GM21529 (cell line): ENCODE measurements around the gene NACC2.

Source experiments
- ATAC-seq: cut with Tn5 transposase; IDR thresholded peaks from one replicate; pipeline ENCODE4 v1.9.1; 2021; ENCODE audit not compliant: unreplicated experiment

NACC2 gene

DNA sequence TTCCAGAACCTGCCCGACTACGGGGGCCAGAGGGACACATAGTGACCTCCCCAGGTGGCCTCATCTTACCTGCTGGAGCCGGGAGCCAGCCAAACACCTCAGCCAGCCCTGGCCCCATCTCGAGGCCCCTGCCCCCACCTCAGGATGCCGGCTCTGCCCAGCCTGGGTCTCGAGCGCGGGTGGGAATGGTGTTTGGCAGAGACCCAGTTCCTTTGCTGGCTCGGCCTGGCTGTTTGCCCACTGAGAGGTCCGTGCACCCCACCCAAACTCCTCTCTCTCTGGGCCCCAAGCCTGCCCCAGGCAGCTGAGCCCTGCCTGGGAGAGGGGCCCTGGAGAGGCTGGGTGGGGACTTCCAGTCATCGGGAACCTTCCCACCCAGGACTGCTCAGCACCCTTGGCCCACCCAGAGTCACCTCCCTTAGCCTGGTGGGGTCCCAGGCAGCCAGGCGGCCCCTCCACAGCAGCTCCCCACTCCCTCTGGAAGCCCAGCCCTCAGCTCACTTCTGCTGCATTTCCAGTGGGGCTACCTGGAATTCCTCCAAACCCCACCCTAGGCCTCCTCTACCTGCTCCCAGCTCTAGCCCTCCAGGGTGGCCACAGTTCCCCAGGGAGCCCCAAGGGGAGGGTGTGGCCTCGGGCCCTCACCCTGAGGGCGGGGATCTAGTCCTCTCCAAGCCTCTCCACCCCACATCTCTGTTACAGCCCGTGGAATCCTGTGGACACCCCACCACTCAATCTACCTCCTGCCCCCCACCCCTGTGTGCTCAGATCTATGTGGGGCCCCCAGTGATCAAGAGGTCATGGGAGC, 91.5 kb downstream of the NACC2 start:
- no peak for ATAC-seq

DNA sequence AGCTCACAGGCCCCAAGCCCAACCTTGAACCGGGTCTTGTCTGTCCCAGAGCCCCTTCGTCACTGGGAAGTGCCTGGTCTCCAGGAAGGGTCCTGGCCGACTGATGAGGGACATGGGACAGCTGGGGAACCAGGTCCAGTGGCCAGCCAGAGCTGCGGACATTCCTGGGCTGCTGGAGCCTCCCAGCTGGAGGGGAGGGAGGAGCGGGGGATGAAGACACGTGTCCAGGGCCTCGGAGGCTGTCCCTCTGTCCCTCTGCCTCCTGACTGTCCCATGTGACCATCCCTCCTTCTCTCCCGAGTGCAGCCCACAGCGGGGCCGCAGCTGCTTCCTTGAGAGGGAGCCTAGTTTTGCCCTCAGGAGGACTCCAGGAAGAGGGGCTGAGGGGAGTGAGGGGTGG, 92.2 kb downstream of the NACC2 start:
- ATAC-seq, result no peak

DNA sequence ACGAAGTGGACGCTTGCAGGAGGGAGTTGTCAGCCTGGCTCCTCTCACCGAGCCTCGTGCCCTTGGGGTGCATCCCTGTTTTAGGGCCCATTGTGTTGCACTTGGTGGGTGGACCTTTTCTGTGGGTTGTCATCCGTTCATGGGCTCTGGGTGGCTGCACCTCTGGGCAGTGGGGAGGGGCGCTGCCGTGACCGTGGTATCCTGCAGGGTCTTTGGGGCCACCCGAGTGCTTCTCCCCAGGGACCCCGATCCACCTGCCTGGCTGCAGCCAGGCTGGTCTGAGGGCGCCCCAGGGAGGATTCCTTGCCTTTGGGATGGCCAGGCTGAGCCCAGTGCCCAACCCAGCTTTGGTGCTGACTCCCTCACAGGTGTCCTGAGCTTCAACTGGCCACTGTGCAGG, 92.9 kb downstream of the NACC2 start:
- ATAC-seq, result no peak

DNA sequence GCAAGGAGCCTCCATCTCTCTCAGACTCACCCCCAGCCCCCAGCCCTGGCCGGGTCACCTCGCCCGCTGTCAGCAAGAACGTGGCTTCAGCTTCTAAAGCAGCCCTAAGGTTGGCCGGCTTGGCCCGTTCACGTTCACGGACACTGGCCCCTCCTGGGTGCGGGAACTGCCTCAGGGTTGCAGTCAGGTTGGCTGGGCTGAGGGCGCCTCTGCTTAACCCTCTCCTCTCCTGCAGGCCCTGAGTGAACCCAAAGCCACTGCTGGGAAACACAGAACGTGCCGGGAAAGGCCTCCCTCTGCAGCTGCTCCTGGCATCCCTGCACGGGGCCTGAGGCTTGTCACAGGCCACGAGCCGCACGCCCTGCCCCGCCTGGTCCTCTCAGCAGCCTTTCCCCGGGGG, 93.9 kb downstream of the NACC2 start:
- no peak for ATAC-seq

DNA sequence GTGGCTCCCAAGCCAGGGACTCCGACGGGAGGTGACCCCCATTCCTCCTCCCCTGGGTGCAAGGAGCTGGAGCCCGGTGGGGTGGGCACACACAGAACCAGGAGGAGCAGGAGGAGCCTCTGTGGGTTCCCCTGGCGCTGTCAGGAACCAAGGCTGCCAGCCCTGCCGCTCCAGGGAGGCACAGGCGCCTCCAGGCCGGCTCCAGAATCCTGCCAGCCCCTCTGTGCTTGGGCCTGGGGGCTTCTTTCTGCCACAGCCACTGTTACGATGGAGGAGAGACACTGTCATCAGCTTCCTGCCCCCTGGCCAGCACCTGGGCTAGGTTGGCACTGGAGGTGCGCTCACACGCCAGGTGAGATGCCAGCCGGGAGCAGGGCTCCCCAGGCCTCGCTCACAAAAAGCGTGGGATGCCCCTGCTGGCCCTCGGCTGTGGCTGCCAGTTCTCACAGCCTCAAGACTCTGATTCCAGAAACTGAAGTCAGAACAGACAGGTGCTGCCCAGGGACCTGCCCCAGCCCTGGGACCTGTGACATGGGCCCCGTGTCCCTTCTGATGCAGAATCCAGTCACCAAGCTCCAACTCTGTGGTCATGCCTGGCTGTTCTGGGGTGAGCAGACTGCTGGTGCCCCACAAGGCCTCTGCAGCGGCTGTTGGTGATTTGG, 96.5 kb downstream of the NACC2 start:
- no peak for ATAC-seq

DNA sequence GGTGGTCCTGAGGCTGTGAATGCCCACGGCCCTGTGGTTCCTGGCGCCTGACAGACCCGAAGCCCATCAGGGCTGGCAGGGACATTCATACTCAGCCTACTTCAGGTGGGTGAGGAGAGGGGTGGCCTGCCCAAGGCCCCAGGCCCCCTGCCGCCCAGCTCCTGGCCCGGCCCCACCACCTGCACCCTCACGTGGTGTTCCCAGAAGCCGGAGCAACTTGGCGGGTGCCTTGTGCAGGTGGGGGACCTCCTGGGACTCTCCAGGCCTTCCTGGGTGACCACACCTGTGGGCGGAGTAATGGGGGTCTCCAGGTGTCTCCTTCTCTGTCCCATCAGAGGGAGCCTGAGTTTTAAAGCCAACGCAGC, 97.1 kb downstream of the NACC2 start:
- ATAC-seq, result no peak

DNA sequence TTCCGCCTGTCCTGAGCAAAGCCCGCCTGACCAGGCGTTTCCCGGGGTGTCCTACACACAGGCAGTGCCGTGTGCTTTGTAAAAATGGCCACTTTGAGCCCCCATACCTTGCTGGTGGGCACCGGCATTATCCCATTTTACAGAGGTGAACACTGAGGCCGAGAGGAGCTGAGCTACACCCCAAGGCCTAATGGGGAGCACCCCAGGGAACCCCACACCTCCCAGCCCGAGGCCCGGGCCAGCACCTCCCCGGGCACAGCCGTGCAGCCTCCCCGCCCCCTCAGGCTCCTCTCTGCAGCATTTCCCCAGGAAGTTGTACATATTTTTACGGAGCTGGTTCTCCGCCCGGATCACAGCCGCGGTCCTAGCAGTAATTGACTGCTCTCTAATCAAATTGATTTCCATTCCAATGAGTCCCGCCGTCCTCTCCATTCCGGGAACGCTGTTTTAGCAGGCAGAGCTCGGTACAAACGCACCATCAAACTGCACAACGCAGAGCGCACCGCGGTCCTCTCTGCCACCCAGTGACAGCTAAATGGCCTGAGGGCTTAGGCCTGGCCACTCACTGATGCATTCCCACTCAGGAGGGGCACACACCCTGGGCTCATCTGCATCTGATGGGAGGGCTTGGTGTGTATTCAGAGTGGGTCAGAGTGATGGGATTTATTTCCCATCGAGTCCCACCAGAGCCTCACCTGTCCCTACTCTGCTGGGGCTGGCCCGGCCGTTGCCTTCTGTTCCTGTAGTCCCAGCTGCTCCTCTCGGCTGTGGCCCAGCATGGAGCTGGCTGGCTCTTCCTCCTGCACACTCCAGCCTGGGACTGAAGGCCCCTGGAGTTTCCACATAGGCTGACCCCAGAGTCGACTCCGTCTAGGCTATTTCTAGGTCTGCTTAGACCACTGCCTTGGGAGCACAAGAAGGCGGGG, 97.7 kb downstream of the NACC2 start:
- ATAC-seq, result no peak

DNA sequence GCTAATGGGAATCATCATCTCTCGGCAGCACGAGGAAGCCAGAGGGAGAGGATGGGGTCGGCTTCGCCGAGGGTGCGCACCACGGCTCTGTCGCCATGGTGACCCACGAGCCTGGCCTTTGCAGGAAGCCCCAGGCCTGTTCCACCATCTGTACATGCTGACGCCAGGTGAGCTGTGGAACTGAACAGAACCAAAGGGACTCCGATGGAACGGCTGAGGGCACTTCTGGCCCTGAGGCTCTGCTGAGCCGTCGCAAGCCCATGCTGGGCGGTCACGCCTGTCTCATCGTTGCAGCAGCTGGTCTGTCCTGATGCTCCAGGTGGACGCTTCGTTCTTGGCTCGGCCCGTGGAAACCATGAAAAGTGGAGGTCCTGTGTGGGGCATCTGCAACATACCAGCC, 99.3 kb downstream of the NACC2 start:
- no peak for ATAC-seq

DNA sequence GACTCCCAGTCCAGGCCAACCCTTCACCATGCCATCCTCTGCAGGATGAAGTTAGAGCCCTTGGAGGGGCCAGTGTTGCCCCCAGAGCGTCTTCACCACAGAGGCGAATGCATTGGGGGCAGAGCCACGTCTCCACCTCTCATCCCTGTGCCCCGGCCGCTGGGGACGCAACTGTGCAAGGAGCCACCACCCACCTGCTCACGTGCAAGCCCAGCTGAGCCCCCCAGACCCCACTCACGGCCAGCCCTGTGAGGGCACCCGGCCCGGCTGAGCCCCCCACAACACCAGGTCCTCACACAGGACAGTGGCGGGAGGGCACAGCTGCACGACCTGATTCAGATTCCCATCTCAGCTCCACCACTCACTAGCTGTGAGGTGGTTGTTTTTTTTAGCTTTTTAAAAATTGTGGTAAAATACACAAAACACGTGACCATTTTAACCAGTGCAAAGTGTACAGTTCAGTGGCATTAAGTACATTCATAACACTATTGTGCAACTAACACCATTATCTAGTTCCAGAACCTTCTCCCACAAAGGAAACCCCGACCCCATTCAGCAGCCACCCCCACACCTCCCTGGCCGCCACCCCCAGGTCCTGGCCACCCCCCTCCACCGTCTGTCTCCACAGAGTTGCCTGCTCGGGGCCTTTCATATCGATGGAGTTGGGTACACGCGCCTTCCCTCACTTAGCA, 100.4 kb downstream of the NACC2 start:
- ATAC-seq, result no peak

DNA sequence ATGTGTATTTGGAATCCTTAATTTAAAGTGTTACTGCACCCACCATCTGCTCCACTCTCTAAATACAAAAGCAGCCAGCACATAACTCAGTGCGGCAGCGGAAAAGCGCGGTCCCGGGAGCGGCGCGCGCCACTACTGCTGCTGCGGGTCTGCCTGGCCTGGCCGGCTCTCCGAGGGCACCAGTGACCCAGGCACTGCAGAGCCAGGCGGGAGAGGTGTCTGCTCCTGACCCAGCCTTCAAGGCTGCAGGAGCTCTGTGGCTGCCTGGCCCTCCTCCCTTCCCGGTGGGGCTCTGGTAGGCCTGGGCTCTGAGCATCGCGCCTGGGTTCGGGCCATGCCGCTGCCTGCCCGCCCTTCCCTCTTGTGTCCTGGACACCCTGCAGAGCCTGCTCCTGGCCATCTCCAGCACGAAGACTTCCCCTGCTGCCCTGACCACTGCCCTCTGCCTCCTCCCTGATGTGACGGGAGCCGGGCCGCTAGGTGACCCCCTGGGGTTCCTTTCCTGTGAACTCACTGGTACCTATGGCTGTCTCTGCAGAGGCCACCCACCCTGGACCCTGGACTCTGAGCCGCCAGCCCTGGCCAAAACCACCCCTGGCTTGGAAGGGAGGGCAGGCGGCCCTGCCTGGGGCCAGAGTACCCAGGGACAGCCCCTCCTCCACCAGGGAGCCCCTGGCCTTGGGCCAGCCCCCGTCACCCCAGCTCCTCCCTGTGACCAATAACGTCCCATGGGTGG, 101.2 kb downstream of the NACC2 start:
- no peak for ATAC-seq

DNA sequence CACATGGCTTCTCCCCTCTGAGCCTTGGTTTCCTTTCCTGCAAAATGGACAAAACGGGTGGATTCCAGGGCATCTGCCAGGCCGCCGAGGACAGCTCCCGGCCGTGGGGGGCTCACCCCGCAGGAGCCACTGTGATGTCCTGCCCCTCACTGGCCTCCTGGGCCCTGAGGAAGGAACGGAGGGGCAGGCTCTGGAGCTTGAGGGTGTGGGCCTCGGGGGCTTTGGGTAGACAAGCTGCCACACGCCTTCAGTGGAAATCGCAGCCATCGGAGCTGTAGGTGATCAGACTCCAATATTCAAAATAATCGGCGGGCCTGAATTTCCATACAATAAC, 101.7 kb downstream of the NACC2 start:
- no peak for ATAC-seq

DNA sequence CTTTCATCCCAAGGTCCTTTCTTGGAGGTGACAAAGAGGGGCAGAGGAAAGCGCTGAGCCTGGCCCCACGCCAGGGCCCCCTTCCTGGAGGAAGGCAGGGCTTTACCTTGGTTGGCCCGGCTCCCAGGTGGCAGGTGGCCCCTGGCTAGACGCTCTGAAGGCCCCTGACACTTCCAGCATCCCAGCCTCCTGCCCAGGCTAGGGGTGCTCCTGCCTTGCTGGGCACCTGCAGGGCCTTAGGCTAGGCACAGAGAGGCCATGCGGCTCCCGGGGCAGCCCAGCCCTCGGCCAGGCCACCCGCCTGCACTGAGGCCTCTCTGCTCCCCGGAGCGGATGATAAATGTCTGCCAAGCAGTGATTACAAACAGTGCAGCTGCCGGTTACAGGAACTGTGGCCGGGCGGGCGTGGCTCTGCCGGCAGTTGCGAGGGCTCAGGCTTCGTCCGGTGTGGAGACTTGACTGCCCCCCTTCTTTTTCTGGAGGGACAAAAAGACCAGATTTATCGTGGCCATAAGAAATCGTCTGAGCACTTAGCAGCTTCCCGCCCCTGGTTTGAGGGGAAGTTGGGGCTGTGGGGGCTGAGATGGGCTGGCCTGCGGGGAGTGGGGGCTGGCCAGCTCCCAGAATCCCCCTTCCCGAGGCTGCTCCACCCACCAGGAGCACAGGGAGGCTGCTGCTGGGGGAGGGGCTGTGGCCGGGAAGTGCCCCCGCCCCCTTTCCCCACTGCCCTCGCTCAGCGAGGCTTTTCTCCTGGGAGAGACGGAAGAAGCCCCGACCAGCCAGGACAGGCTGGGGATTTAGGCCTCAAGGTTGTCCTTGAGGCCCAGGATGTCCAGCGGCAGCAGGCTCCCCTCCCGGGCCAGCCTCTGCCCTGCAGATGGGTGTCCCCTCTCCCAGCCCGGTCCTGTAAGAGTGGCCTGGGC, 102.3 kb downstream of the NACC2 start:
- ATAC-seq, result no peak

DNA sequence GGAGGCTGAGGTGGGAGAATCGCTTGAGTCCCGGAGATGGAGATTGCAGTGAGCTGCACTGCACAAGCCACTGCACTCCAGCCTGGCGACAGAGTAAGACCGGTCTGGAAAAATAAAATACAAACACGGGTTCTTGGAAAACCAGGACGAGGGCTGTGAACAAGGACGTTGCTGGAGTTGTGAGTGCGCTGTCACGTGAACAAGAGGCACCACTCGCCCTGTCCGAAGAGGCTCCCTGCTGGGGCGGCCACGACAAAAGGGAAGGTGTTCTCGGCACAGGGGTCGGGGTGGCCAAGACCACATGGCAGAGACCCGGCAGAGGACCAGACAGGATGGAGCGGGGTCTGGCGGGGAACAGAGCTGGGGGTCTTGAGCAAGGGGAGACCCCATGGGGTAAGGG, 103.3 kb downstream of the NACC2 start:
- no peak for ATAC-seq

DNA sequence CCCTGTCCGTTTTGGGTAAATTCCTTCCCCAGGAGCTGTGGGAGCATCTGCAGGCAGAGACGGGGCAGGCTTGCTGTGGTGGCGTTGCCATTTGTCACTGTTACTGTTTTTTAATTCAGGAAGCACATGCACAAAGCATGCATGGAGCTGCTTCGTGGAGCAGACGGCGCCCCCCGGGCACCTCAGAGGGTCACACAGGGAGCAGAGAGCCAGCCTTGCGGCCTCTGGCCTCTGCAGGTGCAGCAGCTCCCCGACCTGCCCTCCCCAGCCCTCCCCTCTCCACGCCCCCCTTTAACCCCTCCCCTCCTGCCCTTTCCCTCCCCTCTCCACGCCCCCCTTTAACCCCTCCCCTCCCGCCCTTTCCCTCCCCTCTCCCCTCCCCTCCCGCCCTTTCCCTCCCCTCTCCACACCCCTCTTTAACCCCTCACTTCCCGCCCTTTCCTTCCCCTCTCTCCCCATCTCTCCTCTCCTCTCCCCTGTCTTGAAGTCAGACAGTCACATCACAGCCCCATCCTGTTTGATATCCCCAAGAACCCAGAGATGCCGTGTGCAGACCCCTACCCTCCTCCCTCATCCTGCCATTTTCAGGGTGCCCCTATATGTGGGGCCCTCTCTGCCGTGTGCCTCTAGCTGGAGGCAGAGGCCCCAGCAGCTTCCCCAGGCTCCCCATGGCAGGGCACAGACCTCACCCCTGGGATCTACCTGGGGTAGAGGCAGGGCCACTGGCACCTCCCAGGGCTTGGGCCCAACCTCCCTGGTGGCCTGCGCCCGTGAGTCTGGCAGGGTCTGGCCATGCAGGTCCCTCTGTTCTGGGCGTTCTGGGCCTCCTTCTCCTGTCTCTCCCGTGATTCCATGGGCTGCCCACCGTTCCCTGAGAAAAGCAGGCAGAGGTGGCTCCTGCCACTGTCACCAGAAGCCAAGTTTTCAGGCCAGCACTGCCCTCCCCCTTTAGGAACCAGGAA, 104.3 kb downstream of the NACC2 start:
- ATAC-seq, result no peak

DNA sequence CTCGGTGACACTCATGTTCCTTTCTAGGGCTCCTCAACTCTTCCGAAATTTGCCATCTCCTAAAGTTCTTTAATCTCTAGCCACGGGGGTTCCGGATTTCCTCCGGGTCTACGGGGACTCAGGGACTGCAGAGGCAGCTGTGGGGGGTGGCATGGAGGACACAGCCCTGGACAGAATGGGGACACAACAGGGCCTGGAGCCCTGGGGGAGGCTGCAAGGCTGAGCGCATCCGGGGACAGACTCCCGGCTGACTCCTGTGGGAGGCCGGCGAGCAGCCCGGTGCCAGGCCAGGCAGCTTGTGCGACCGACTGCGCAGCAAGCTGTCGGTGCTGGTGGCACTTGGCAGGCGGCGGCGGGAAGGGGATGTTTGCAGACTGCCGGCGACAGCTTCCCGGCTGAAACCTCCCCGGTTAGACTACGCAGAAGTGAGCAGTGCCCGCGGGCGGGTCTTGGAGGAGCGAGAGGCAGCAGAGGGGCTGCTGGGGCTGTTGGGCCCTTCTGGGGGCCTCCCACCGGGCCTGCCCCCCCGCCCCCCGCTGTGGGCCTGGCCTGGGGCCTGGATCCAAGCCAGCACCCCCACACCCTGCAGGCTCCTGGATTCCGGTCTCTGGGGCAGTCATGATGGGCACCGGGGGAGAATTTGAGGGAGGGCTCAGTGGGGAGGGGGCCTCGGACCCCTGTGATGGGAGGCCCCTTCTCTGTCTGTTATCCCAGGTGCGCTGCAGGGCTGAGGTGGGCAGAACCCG, 105.2 kb downstream of the NACC2 start:
- no peak for ATAC-seq

DNA sequence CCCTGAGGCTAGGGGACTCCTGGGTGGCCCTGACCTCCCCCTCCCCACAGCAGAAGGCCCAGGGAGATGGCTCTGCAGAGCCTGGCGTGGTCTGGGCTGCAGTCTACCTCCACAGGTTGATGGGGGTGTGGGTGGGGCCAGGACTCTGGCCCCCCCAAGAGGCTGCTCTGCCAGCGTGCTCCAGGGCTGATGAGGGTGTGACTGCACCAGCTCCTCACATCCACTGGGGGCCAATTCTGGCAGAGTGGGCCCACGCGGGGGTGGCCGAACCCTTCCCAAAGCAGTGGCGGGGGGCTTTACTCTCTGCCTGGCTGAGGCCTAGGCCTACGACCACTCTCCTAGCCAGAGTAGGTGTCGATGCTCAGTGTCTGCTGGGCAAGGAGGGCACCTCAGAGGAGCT, 105.9 kb downstream of the NACC2 start:
- no peak for ATAC-seq

DNA sequence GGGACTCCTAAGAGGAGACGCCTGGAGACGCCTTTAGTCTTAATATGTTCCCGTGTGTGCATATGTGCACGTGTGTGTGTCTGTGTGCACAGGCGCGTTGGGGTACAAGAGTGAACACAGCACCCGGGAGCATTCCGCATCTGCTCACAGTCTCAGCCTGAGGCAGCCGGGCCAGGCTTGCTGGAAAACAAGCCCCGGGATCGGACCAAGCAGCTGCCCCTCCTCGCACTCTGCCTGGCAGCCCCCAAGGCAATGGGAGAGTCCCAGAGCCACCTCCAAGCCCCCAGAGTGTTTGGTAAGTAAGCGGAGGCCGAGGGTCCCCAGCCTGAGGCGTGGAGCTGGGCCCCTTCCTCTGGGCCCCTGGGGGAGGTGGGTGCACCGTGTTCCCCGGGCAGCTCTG, 106.6 kb downstream of the NACC2 start:
- no peak for ATAC-seq
